ENCODE measurements around the gene PRKD2. TPM values are rescaled to one million over a fixed set of nuclear protein-coding genes. Genes with fewer than 3 reads are reported as not detected.

Gene PRKD2
- total and polyA plus RNA-seq, 12 donors = 6.8 to 77.1 (median 26.8) TPM

- intact Hi-C loops (cut with DNase I) = loop anchor here in 1 of 2 donors (5.0 kb wide), 1 partner anchor 34 kb away; no protein-coding TSS in a partner anchor
- WGBS, 4 donors = 30 to 33% (median 32%) methylated on average over 16 to 22 of the region's 22 CpGs
- H3K27ac ChIP-seq = peak overlapping the region in 2 of 5 donors; percentile 52 to 67
- no peak overlapping the region for H3K4me3 ChIP-seq
- peak in 6 of 7 donors; percentile 71 to 83 (median 78) for DNase-seq
- peaks cover 11 to 40% of the 10 kb centered on the region in 2 donors for H3K4me1 ChIP-seq (replicated peaks in 1 of 2)
- H3K9me3 ChIP-seq (replicated peaks in 1 of 3) = no peaks in the 10 kb centered on the region
- no peak for TF ChIP-seq CTCF (IDR thresholded peaks at IDR 0.05)
- no peak for TF ChIP-seq POLR2A (IDR thresholded peaks at IDR 0.05)
- peaks cover 0 to 31% of the 10 kb centered on the region in 2 donors for H3K36me3 ChIP-seq (replicated peaks in 1 of 2)
- H3K27me3 ChIP-seq = no peaks in the 10 kb centered on the region
Observed at GRCh38 chr19:46736531-46737297, 19.8 kb upstream of the PRKD2 start.

DNA sequence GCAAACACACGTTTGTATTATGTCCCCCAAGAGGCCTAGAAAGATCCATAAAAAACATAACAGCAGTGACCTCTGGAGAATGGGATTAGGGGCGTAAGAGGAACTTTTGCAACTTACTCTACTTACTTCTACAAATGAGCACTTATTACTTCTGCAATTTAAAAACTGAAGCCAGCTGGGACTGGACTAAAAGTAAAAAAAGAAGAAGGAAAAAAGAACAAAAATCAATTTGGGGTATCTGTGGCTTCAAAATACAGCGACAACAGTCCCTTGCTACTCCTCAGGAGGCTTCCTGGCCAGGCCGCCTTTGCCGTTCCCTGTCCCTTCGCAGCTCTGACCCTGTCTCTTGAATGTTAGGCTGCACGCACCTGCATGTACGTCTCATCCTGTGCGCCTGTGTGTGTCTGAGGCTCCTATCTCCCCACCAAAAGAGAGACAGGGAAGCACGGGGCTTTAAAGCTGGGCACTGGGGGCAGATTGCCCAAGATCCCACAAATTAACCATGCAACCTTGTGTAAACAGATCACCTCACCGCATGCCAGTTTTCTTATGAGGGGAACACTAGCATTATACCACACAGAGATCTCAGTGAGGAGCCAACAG is 16.9 kb upstream of the PRKD2 start:
- no peak overlapping the region for H3K4me3 ChIP-seq
- H3K27ac ChIP-seq = peak overlapping the region in 2 of 5 donors; percentile 55 to 79
- peaks cover 24 to 48% of the 10 kb centered on the region in 2 donors for H3K4me1 ChIP-seq (replicated peaks in 1 of 2)
- intact Hi-C loops (cut with DNase I) = no loop called here
- H3K9me3 ChIP-seq (replicated peaks in 1 of 3) = no peaks in the 10 kb centered on the region
- DNase-seq = no peak
- H3K36me3 ChIP-seq (replicated peaks in 1 of 2) = peaks cover 0 to 51% of the 10 kb centered on the region in 2 donors
- no peaks in the 10 kb centered on the region for H3K27me3 ChIP-seq
- TF ChIP-seq CTCF (IDR thresholded peaks at IDR 0.05) (no peak), POLR2A (IDR thresholded peaks at IDR 0.05) (no peak)
- 78 to 86% (median 81%) methylated on average over 10 to 11 of the region's 11 CpGs for WGBS, 4 donors

DNA sequence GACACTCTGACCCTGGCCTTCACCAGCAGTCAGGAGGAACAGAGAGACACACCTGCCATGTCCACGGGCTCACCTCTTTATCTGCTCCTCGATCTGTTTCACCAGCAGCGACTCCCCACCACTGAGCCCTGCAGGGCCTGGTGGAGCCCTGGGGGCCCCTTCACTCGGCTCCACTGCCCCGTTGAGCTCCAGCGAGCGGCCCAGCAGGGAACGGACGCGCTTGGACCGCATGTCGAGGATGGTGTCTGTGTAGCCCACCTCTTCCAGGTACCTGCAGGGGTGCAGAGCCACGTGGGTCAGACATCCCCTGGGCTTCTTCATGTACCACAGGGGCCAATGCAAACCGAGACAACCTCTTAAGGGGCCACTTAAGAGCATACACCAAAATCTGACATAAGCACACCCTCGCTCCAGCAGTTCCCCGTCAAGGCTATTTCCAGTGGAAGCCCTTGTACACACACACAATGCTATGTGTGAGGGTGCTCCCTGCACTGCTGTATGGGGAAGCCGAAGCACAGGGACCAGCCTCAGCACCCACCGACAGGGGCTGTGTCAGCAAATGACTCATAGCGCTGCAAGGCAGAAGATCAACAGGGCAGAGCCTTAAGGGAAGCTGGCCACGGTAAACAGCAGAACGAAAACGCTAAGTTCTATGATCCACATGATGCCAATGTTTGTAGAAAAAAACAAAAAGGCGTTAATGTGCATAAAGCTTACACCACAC is 16.2 kb upstream of the PRKD2 start:
- Histone ChIP-seq H3K27ac (peak overlapping the region in 2 of 5 donors; percentile 55 to 79), H3K36me3 (replicated peaks in 1 of 2) (peaks cover 0 to 56% of the 10 kb centered on the region in 2 donors), H3K4me1 (replicated peaks in 1 of 2) (peaks cover 24 to 55% of the 10 kb centered on the region in 2 donors), H3K9me3 (replicated peaks in 1 of 3) (no peaks in the 10 kb centered on the region), H3K27me3 (no peaks in the 10 kb centered on the region), H3K4me3 (no peak overlapping the region)
- intact Hi-C loops (cut with DNase I) = no loop called here
- DNase-seq = peak in 4 of 7 donors; percentile 45 to 69 (median 60)
- TF ChIP-seq CTCF (IDR thresholded peaks at IDR 0.05) = peak in 1 of 6 experiments; percentile 12
- no peak for TF ChIP-seq POLR2A (IDR thresholded peaks at IDR 0.05)
- 59 to 79% (median 75%) methylated on average over 14 to 23 of the region's 23 CpGs for WGBS, 4 donors

Data from adrenal gland (tissue), 12 donors.